ENCODE data around the gene KBTBD3.
"Not testable (repeated sequence)": the region's sequence is repeated elsewhere in the genome, so short reads cannot be mapped to it uniquely, and the experiment has no call there.

Gene KBTBD3

DNA sequence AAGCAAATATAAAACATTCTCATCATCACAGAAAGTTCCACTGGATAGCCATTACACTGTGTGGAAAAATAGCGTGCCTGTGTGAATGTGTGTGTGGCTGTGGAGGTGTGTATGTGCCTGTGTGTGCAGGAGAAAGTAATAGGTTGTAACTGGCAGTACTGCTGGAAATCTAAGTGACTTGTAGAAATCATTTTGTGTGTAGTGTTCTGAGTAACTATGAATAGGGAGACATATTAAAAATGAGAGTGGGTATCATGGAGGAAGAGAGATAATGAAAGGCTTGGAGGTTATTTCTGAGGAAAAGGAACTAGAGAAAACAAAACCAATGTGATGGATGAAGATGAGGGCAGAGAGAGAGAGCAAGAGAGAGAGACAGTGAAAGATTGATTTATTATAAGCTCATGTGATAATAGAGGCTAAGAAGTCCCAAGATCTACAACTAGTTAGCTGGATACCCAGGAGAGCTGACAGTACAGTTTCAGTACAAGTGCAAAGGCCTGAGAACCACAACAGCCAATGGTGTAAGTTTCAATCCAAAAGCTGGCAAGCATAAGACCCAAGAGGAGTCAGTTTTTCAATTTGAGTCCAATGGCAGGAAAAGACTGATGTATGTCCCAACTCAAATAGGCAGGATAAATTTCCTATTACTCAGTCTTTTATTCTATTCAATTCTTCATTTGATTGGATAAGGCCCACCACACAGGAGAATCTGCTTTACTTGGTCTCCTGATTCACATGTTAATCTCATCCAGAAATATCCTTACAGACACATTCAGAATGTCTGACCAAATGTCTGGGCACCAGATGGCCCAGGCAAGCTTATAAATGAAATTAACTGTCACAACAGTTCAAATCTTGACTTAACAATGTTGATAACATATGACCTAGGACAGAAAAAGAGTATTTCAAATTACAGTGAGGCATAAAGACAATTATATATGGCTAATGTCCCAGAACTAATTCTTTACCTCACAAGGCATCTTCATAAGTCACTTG is 14.9 kb downstream of the KBTBD3 start:
- DNase-seq = no peak

GRCh38 chr11:106061249-106061784 is 15.8 kb downstream of the KBTBD3 start:
- no peak for DNase-seq

DNA sequence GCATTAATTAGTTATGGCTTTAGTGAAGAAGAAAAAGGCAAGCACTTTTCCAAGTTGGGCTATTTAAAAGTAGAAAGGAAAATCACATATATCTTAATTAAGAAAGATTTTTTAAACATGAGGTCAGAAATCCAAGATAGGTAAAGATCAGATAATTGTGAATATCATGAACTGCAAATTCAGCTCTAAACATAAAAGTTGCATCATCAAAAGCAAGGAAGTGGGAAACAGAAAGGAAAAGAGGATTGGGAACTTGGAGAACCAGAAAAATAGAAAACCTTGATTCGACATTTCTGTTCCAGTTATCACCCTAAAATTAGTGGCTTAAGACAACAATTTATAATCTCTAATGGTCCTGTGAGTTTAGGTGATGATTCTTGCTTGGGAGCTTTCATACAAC is 17.5 kb downstream of the KBTBD3 start:
- no peak for DNase-seq

- not testable (repeated sequence) for DNase-seq
Observed at GRCh38 chr11:106058377-106058776, 18.8 kb downstream of the KBTBD3 start.

DNA sequence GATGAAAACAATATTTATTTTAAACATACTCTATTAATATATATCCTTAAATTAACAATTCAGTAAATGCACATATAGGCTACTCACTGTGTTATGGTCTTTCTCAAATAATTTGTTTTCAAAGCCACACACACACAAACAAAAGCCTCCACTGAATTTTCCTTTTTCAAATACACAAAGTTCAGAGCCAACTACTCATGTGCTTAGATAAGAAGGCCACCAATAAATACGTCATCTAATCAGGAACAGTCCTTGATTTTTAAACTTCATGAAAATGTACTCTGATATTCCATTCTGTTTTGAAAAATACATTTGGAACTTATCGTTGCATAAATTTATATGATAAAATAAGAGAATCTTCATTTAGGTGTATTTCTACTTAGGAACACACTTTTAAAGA is 26.0 kb downstream of the KBTBD3 start:
- DNase-seq = no peak

- DNase-seq = no peak
Observed at GRCh38 chr11:106049727-106050476, 27.2 kb downstream of the KBTBD3 start.

DNA sequence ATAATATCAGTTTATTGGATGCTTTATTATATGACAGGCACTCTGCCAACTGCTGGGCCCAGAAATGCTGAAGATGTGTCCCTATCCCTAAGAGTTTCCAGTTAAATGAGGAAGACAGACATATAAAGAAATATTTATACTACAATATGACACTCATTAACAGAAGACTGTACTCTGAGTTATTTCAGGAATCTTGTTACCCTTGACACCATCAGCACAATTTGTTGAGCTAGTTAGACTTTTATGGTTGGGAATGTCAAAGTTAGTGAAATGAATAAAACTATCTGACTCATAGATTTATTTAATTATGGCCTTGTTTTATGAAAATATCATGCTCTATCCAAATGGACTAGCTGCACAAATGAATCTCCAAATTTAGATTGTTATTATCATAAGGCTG is 29.5 kb downstream of the KBTBD3 start:
- DNase-seq = no peak

DNA sequence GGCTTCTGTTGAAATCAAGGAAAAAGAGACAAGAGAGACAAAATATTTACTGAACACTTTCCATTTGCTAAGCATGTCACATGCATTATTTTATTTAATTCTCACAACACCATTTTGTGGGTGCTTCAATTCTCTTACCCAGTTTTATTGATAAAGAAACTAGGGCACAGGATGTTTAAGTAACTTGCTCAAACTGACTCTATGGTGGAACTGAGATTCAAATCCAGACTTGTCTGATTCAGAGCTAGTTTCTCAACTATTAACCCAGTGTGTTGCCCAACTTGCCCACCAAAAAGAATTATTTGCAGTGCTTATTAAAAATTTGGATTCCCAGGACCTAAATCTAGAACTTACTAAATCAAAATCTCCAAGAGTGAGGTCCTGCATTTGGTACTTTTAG is 33.6 kb downstream of the KBTBD3 start:
- DNase-seq = no peak

DNA sequence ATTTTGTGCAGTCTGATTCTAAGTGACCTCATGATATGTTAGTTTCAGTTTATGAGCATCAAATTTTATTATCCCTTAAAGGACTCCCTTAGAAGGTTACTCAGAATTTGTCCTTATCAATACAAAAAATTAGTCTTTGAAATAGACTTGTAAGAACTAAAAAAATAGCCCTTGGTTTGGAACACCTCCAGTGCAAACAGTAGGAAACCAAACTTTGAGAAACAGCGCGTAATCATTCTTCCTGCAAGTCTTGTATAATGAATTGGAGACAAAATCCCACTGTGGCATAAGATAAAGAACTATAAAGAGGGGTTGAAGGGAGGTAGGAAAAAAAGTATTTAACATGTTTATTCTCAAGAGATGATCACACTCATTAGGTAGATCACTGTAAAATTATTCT is 44.3 kb downstream of the KBTBD3 start:
- DNase-seq = no peak

DNA sequence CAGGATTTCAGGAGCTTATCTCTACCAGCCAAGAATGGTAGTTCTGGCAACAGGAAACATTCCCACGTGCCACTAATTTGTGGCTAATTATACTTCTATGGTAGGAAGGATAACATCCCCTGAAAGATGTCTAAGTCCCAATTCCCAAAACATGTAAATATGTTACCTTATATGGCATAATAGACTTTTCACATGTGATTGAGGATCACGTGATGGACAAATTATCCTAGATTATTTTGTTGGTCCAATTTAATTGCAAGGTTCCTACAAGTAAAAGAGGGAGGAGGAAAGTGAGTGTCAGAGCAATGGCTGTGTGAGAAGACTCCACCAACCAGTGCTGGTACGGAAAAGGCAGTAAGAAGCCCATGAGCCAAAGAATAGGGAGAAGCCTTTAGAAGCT is 45.2 kb downstream of the KBTBD3 start:
- no peak for DNase-seq

GRCh38 chr11:106031202-106031810 is 45.8 kb downstream of the KBTBD3 start:
- no peak for DNase-seq

DNA sequence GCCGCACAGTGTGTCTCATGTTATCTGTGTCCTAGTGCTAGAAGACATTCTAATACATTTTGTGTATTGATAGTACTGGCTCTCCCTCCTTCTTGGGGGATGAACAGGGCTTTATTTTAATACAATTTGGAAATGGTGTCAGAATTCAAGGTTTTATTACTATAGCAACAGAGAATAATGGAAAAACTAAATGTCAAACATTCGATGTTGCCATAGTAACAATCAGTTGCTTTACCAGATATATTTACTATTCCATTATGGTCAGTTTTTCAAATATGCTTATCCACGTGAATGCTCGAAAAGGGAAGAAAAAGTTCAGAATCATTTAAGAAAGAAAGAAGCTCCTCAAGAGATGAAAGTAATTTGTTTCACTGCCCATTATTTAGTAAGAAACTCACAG is 46.5 kb downstream of the KBTBD3 start:
- DNase-seq = no peak

- DNase-seq = no peak
Observed at GRCh38 chr11:106022795-106023275, 54.3 kb downstream of the KBTBD3 start.

GRCh38 chr11:106021967-106022794 is 55.0 kb downstream of the KBTBD3 start, which contains the start of gene MSANTD4:
MSANTD4 (minus strand) TSS chr11:106022240; CDS start chr11:106010917, 11,323 bp downstream.
- DNase-seq = peak; percentile 68

DNA sequence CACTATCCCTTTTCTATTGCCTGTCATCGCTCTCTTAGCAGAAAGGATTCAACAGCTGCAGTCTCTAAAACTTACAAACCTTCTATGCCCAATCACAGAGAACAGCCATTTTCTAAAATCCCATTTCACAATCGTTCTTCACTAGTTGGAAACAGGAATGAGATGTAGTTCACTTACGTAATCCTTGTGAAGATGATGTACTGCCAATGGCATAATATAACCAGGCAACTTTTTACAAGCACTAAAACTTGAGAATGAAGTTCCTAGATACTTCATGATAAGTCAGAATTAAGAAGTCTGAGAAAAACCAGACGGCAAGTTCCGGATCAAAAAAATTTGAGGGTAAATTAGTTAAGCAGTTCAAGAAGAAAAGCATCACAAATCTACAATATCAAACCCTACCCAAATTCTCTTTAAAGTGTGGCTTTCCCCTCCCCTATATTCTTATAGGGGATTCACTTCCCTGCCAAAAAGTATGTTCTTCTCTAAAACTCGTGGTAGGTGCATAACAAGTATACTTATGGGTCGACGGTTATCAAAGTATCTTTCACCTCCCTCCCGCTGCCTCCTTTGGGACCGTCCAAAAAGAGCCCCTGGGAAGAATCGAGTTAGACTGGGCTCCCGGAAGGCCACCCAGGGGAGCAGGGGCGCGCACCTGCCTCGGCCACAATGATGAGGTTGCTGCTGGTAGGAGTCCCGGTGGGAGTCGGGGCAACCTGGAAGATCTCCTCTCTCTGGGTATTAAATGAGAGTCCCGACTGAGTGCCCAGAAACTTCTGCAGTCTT is 55.8 kb downstream of the KBTBD3 start:
- DNase-seq = no peak

GRCh38 chr11:106017093-106017492 is 60.1 kb downstream of the KBTBD3 start:
- DNase-seq = no peak

- no peak for DNase-seq
Observed at GRCh38 chr11:106015066-106015465, 62.1 kb downstream of the KBTBD3 start.

- no peak for DNase-seq
Observed at GRCh38 chr11:106014620-106015019, 62.5 kb downstream of the KBTBD3 start.

- no peak for DNase-seq
Observed at GRCh38 chr11:106014035-106014434, 63.1 kb downstream of the KBTBD3 start.

DNA sequence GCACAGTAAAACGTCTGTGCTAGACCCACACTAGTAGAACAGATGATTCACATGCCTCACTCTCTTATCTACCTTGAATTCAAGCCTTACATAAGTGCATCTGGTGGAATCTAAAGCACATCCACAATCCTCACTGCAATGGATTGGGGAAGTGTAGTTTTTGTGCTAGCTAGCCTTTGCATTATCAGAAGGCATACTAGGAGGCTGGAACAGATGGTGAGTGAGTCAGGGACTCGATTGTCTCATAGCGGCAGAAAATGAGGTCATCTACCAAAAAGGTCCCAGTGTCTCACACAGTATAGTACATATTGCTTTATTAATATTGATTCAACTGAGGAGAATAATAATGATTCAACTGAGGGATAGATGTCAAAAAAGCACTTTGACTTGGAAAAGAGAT is 64.4 kb downstream of the KBTBD3 start:
- no peak for DNase-seq

- DNase-seq = no peak
Observed at GRCh38 chr11:106011481-106011880, 65.7 kb downstream of the KBTBD3 start.

All from activated gamma-delta T cell (primary cell).